ENCODE data around the gene KCNQ5.

- TF ChIP-seq CTCF (IDR thresholded peaks at IDR 0.05; ENCODE audit: low read length) (no peak), EZH2 (IDR thresholded peaks at IDR 0.05; ENCODE audit: borderline replicate concordance, low read length) (no peak)
Measured at GRCh38 chr6:73017476-73017875, 395.6 kb downstream of the KCNQ5 start.
